Panc1 (cell line): ENCODE results near the gene TSPAN17. TPM values are rescaled to one million over a fixed set of nuclear protein-coding genes. Genes with fewer than 3 reads are reported as not detected.

Source experiments
- ATAC-seq: fragments of 200-7000 bp; cut with Tn5 transposase; 2 replicates; pipeline ENCODE4 v1.9.1; 2020; ENCODE audit warnings: mild to moderate bottlenecking, moderate library complexity
- BruUV-seq: library from RNA; stranded (reverse); fragments of 400-500 nt; replicated peaks from 2 replicates; lab custom pipeline; 2021; lab: Mats Ljungman, UMichigan
- CTCF ChIA-PET: fragments of 300-600 bp; sonication (Branson Sonifier 250); formaldehyde crosslinking; loops from one replicate; lab custom pipeline; 2022; ENCODE audit warnings: antibody characterized with exemption; lab: Charles Lee
- POLR2A ChIA-PET: fragments of 300-600 bp; sonication (Branson Sonifier 250); formaldehyde crosslinking; loops from one replicate; lab custom pipeline; 2022; ENCODE audit warnings: antibody characterized with exemption; lab: Charles Lee
- DNase-seq: peaks from one replicate; pipeline ENCODE4 v3.0.0-alpha.2; 2010; ENCODE audit warnings: low read depth, low spot score
- H3K27ac ChIP-seq: 2 replicates; pipeline ENCODE4 v1.5.1; 2011; ENCODE audit warnings: mild to moderate bottlenecking, low read length, inconsistent platforms
- H3K27me3 ChIP-seq: fragments of 200-500 bp; sonication (Bioruptor generic); 2 replicates; pipeline ENCODE4 v1.6.0; 2014; ENCODE audit warnings: low read length, inconsistent platforms; ENCODE audit not compliant: control insufficient read depth, insufficient read depth
- H3K36me3 ChIP-seq: fragments of 200-500 bp; sonication (Bioruptor generic); 2 replicates; pipeline ENCODE4 v1.5.1; 2014; ENCODE audit warnings: inconsistent platforms, mild to moderate bottlenecking, low read length, moderate library complexity; ENCODE audit not compliant: control insufficient read depth, insufficient read depth
- H3K4me1 ChIP-seq: 2 replicates; pipeline ENCODE4 v1.5.1; 2011; ENCODE audit warnings: inconsistent platforms, mild to moderate bottlenecking, low read length, moderate library complexity; ENCODE audit not compliant: control insufficient read depth, insufficient read depth
- H3K4me3 ChIP-seq, 2 experiments: 2 replicates each; pipeline ENCODE4 v1.5.1; 2011 to 2012; ENCODE audit warnings: low read depth in 2 of 2, low read length in 2 of 2, mild to moderate bottlenecking in 2 of 2, inconsistent platforms in 1 of 2, moderate library complexity in 1 of 2
- H3K9me3 ChIP-seq: fragments of 200-500 bp; sonication (Bioruptor generic); 2 replicates; pipeline ENCODE4 v1.5.1; 2014; ENCODE audit warnings: low read depth, mild to moderate bottlenecking, inconsistent platforms, low read length, moderate library complexity; ENCODE audit not compliant: control insufficient read depth, insufficient read depth
- CTCF ChIP-seq: fragments of 450-650 bp; IDR thresholded peaks from 2 replicates; pipeline ENCODE4 v1.5.1; 2017; ENCODE audit warnings: mild to moderate bottlenecking
- POLR2AphosphoS5 ChIP-seq: IDR thresholded peaks from 2 replicates; pipeline ENCODE4 v1.6.1; 2012; ENCODE audit warnings: mild to moderate bottlenecking, low read depth, low read length, moderate library complexity
- REST ChIP-seq, 2 experiments: IDR thresholded peaks; 2 replicates each; pipeline ENCODE4 v1.6.1; 2011 to 2012; ENCODE audit warnings: low read depth in 2 of 2, control low read depth in 1 of 2, low read length in 1 of 2, mild to moderate bottlenecking in 1 of 2, moderate library complexity in 1 of 2; ENCODE audit not compliant: insufficient read depth in 1 of 2
- SIN3A ChIP-seq: IDR thresholded peaks from 2 replicates; pipeline ENCODE4 v1.6.1; 2012; ENCODE audit warnings: low read depth, mild to moderate bottlenecking, low read length, moderate library complexity, borderline replicate concordance; ENCODE audit not compliant: insufficient read depth
- TCF7L2 ChIP-seq: IDR thresholded peaks from 2 replicates; pipeline ENCODE4 v1.6.1; 2011; ENCODE audit warnings: mild to moderate bottlenecking, low read depth, low read length, inconsistent platforms
- in situ Hi-C: cut with HindIII; loops from 2 replicates; pipeline ENCODE4 v1.10.0; 2016; ENCODE audit warnings: low sequenced_read_pairs, low pct_unique_long_range_greater_than_20kb
- intact Hi-C: fragments of 100-400 bp; cut with micrococcal nuclease; formaldehyde crosslinking; loops from one replicate; pipeline ENCODE4 v1.10.0; 2022; ENCODE audit not compliant: unreplicated experiment
- total RNA-seq: library from RNA; stranded (reverse); gene quantifications from one replicate; pipeline ENCODE4 v1.2.1, GENCODE V29; 2021; ENCODE audit not compliant: unreplicated experiment

TSPAN17 gene
- total RNA-seq, 1 experiment from 2014 or later: 64.7 TPM

- Histone ChIP-seq H3K9me3 (no peaks in the 10 kb centered on the region), H3K4me1 (peaks cover 2% of the 10 kb centered on the region; the same call in 1 of the 2 replicates), H3K27ac (no peak overlapping the region), H3K36me3 (no peaks in the 10 kb centered on the region), H3K27me3 (no peaks in the 10 kb centered on the region), H3K4me3 (no peak overlapping the region)
- ChIA-PET CTCF (no interaction called here), POLR2A (no interaction called here)
- DNase-seq: no peak
- TF ChIP-seq POLR2AphosphoS5 (no peak), TCF7L2 (no peak)
- BruUV-seq: no TSS peak
- intact Hi-C loops: no loop called here
- no peak for ATAC-seq
- in situ Hi-C loops: no loop called here
Measured at GRCh38 chr5:176601901-176602482, 45.3 kb upstream of the TSPAN17 start.

- intact Hi-C loops: no loop called here
- DNase-seq (no peak), ATAC-seq (no peak)
- ChIA-PET CTCF (no interaction called here), POLR2A (no interaction called here)
- H3K27ac ChIP-seq: no peak overlapping the region
- no peaks in the 10 kb centered on the region for H3K27me3 ChIP-seq
- H3K4me3 ChIP-seq: no peak overlapping the region
- H3K4me1 ChIP-seq: peaks cover 2% of the 10 kb centered on the region; the same call in 1 of the 2 replicates
- no peaks in the 10 kb centered on the region for H3K36me3 ChIP-seq
- no TSS peak for BruUV-seq
- in situ Hi-C loops: no loop called here
- no peaks in the 10 kb centered on the region for H3K9me3 ChIP-seq
- TF ChIP-seq CTCF: no peak
Measured at GRCh38 chr5:176603091-176603490, 44.2 kb upstream of the TSPAN17 start.

GRCh38 chr5:176606032-176606431, 41.3 kb upstream of the TSPAN17 start:
- intact Hi-C loops (no loop called here), in situ Hi-C loops (no loop called here)
- TF ChIP-seq SIN3A (no peak), CTCF (no peak), POLR2AphosphoS5 (no peak), REST (IDR thresholded peaks at IDR 0.05; ENCODE audit: insufficient read depth in 1 of 2, low read depth in 2 of 2, low read length in 1 of 2) (no peak), TCF7L2 (no peak)
- Histone ChIP-seq H3K36me3 (no peaks in the 10 kb centered on the region), H3K27ac (no peak overlapping the region), H3K9me3 (no peaks in the 10 kb centered on the region), H3K4me1 (peaks cover 14% of the 10 kb centered on the region), H3K27me3 (no peaks in the 10 kb centered on the region), H3K4me3 (no peak overlapping the region)
- ATAC-seq: no peak
- no peak for DNase-seq
- POLR2A ChIA-PET: no interaction called here
- no TSS peak for BruUV-seq
- CTCF ChIA-PET: no interaction called here
